HFFc6 (cell line): ENCODE results near the gene NKX6-1. TPM values are rescaled to one million over a fixed set of nuclear protein-coding genes. Genes with fewer than 3 reads are reported as not detected.

Experiments
- DNase-seq: peaks from one replicate; pipeline ENCODE4 v3.0.0-alpha.2; 2018
- H3K27ac Mint-ChIP-seq: 2 replicates; pipeline ENCODE4 v1.8.0; 2020; ENCODE audit warnings: mild to moderate bottlenecking, mixed read lengths
- H3K27me3 Mint-ChIP-seq: 2 replicates; pipeline ENCODE4 v1.8.0; 2021; ENCODE audit warnings: mild to moderate bottlenecking, moderate library complexity, mixed read lengths; ENCODE audit not compliant: insufficient read depth
- H3K36me3 Mint-ChIP-seq: 2 replicates; pipeline ENCODE4 v1.8.0; 2021; ENCODE audit warnings: low read depth, mixed read lengths
- H3K4me1 Mint-ChIP-seq: 2 replicates; pipeline ENCODE4 v1.8.0; 2020; ENCODE audit warnings: low read depth, mixed read lengths
- H3K4me3 Mint-ChIP-seq: 2 replicates; pipeline ENCODE4 v1.8.0; 2020; ENCODE audit warnings: mild to moderate bottlenecking, moderate library complexity, mixed read lengths
- H3K9me3 Mint-ChIP-seq: 2 replicates; pipeline ENCODE4 v1.8.0; 2020; ENCODE audit warnings: mild to moderate bottlenecking, mixed read lengths
- total RNA-seq, 6 experiments: library from RNA; stranded (reverse); fragmentation: NEBNext Ultra II Directional; extraction: Animal tissue kit (Norgen Biotek cat#: 25700); gene quantifications; 2 replicates in 1 of 6; 3 replicates in 5 of 6; pipeline ENCODE4 v1.2.3, GENCODE V29; 2021
- TF ChIP-seq, protein P1 (sequence below): fragments of 200-600 bp; sonication (generic); IDR thresholded peaks from 2 replicates; pipeline ENCODE4 v1.5.0; 2021; ENCODE audit warnings: antibody characterized with exemption, mild to moderate bottlenecking

NKX6-1 gene
- total RNA-seq, 6 experiments from 2014 or later = not detected

DNA sequence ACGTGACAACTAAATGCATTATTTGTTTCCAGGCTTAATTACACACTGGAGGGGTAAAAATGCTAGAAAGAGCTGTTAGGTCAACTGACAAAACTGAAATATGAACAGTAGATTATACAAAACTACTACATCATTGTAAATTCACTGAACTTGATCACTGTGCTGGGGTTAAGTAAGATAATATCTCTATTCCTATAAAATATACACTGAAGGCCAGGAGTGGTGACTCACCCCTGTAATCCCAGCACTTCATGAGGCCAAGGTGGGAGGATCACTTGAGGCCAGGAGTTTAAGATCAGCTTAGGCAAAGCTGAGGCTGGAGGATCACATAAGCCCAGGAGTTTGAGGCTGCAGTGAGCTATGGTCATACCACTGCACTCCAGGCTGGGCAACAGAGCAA is 31.8 kb upstream of the NKX6-1 start:
- H3K9me3 Mint-ChIP-seq = no peaks in the 10 kb centered on the region
- H3K27me3 Mint-ChIP-seq = peaks cover 23% of the 10 kb centered on the region
- no peak overlapping the region for H3K4me3 Mint-ChIP-seq
- no peak overlapping the region for H3K27ac Mint-ChIP-seq
- peak; percentile 39 for DNase-seq
- TF ChIP-seq, protein P1, sequence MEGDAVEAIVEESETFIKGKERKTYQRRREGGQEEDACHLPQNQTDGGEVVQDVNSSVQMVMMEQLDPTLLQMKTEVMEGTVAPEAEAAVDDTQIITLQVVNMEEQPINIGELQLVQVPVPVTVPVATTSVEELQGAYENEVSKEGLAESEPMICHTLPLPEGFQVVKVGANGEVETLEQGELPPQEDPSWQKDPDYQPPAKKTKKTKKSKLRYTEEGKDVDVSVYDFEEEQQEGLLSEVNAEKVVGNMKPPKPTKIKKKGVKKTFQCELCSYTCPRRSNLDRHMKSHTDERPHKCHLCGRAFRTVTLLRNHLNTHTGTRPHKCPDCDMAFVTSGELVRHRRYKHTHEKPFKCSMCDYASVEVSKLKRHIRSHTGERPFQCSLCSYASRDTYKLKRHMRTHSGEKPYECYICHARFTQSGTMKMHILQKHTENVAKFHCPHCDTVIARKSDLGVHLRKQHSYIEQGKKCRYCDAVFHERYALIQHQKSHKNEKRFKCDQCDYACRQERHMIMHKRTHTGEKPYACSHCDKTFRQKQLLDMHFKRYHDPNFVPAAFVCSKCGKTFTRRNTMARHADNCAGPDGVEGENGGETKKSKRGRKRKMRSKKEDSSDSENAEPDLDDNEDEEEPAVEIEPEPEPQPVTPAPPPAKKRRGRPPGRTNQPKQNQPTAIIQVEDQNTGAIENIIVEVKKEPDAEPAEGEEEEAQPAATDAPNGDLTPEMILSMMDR = no peak
- no peaks in the 10 kb centered on the region for H3K36me3 Mint-ChIP-seq
- peaks cover 23% of the 10 kb centered on the region for H3K4me1 Mint-ChIP-seq

DNA sequence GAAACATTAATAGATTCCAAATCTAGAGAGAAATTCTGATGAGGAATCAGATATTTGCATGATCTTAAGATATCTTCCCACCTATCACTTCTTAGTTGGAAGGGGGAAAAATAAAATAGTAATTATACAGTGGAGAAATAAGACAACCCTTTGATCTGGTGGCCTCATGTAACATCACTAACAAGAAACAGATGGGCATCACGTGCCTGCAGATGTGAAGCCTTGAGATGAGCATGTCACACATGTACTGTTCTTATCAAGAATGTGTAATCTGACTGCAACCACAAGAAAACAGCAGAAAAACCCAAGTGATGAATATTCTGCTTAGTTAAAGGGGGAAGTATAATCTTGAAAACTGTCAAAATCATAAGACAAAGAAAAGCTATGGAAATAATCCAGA is 31.4 kb upstream of the NKX6-1 start:
- peaks cover 23% of the 10 kb centered on the region for H3K4me1 Mint-ChIP-seq
- no peak overlapping the region for H3K4me3 Mint-ChIP-seq
- TF ChIP-seq, protein P1 = no peak
- H3K27ac Mint-ChIP-seq = no peak overlapping the region
- H3K27me3 Mint-ChIP-seq = peaks cover 27% of the 10 kb centered on the region
- DNase-seq = peak; percentile 3
- no peaks in the 10 kb centered on the region for H3K36me3 Mint-ChIP-seq
- H3K9me3 Mint-ChIP-seq = no peaks in the 10 kb centered on the region

DNA sequence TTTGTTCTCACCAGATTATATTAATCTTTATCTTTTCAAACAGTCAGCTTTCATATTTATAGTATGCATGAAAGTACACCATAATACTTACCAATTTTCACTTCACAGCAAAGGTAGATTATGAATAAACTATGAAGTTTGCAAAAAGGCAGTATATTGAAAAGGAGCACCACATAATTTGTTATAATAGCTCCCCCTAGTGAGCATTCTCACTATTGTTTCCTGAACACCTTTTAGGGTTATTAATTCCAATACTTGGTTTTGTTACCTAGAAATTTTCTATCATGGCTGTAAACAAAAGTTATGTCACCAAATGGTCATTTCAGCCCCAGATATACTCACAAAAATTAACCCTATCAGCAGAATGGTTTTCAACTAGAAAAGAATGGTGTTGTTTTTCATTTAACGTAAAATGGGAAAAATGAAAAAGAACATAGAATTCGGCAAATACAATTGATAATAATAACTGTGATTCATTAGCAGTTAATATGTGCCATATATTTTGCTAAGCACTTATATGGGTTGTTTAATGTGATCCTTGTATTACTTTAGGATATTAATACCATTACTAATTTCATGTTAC is 30.2 kb upstream of the NKX6-1 start:
- Mint-ChIP-seq H3K27ac (no peak overlapping the region), H3K36me3 (no peaks in the 10 kb centered on the region), H3K9me3 (no peaks in the 10 kb centered on the region), H3K4me1 (peaks cover 23% of the 10 kb centered on the region), H3K4me3 (no peak overlapping the region), H3K27me3 (peaks cover 24% of the 10 kb centered on the region)
- TF ChIP-seq, protein P1 = peak; percentile 86
- DNase-seq = peak; percentile 9

DNA sequence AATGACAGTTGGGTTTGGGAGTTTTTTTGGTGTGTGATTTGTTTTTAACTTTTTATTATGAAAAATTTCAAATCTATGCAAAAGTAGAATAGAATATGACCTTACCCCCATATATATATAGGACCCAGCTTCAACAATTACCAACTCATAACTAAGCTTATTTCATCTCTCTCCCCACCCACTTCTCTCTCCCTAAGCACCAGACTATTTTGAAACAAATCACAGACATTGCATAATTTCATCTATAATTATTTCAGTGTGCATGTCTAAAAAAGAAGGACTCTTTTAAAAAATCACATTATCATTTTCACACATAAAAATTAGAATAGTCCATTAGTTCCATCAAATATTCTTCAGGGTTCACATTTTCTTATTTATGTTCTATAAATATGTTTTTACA is 28.3 kb upstream of the NKX6-1 start:
- DNase-seq = no peak
- H3K4me1 Mint-ChIP-seq = peaks cover 23% of the 10 kb centered on the region
- TF ChIP-seq, protein P1 = no peak
- peaks cover 25% of the 10 kb centered on the region for H3K27me3 Mint-ChIP-seq
- H3K9me3 Mint-ChIP-seq = no peaks in the 10 kb centered on the region
- no peak overlapping the region for H3K27ac Mint-ChIP-seq
- H3K36me3 Mint-ChIP-seq = no peaks in the 10 kb centered on the region
- no peak overlapping the region for H3K4me3 Mint-ChIP-seq

DNA sequence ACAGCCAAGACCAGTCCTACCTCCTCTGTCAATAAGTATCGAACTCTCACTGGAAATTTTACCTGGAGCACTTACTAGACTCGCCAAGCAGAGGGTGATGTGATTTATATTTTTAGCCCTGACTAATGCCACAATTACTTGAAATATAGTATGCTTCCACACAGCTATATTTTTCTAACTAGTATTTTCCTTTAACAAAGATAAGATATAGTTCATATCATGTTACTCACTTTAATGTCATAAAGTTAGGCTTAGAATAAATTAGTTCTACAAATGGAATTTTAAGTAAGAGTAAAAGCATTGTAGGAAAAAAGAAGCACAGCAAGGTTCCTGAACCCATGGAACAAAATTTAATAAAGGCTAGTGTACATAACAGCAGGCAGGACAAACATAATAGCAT is 16.0 kb upstream of the NKX6-1 start:
- H3K4me1 Mint-ChIP-seq = no peaks in the 10 kb centered on the region
- no peak overlapping the region for H3K27ac Mint-ChIP-seq
- no peaks in the 10 kb centered on the region for H3K36me3 Mint-ChIP-seq
- no peak for DNase-seq
- peaks cover 12% of the 10 kb centered on the region for H3K27me3 Mint-ChIP-seq
- TF ChIP-seq, protein P1 = no peak
- no peak overlapping the region for H3K4me3 Mint-ChIP-seq
- H3K9me3 Mint-ChIP-seq = no peaks in the 10 kb centered on the region

DNA sequence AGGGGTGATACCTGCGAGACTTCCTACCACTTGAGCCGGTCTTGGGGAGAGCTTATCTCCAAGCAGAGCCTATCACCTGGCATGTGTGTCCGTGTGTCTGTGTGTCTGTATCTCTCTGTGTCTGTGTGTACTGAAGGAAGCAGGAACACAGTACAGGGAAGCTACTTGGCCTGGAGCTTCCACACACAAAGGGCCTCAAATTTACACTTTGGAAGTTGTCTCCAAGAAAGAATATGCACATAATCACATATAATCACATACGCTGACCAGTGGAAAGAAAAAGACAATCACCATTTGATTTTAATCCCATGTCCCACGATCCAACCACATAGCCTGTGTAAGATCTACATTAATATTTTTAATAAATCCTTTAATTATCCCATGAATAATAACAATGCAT is 13.2 kb upstream of the NKX6-1 start:
- H3K4me3 Mint-ChIP-seq = no peak overlapping the region
- peaks cover 10% of the 10 kb centered on the region; the same call in 1 of the 2 replicates for H3K27me3 Mint-ChIP-seq
- no peaks in the 10 kb centered on the region for H3K4me1 Mint-ChIP-seq
- no peaks in the 10 kb centered on the region for H3K36me3 Mint-ChIP-seq
- no peaks in the 10 kb centered on the region for H3K9me3 Mint-ChIP-seq
- no peak overlapping the region for H3K27ac Mint-ChIP-seq
- TF ChIP-seq, protein P1 = no peak
- DNase-seq = no peak
